Measurements from ENCODE around the gene PRPF40A. TPM values are rescaled to one million over a fixed set of nuclear protein-coding genes. Genes with fewer than 3 reads are reported as not detected.

The PRPF40A gene
- total RNA-seq, 1 donor from 2014 or later, result 132 TPM

GRCh38 chr2:152664725-152665124 is 52.5 kb downstream of the PRPF40A start:
- no peak overlapping the region for H3K27ac Mint-ChIP-seq
- DNase-seq (ENCODE audit: low spot score, unreplicated experiment), result no peak
- peaks cover 33% of the 10 kb centered on the region for H3K36me3 Mint-ChIP-seq (ENCODE audit: insufficient read depth)
- H3K4me3 Mint-ChIP-seq (ENCODE audit: low read depth), result no peak overlapping the region
- no peaks in the 10 kb centered on the region for H3K9me3 Mint-ChIP-seq (ENCODE audit: low read depth)
- H3K4me1 Mint-ChIP-seq (ENCODE audit: low read depth), result no peaks in the 10 kb centered on the region
- TF ChIP-seq, protein P1, sequence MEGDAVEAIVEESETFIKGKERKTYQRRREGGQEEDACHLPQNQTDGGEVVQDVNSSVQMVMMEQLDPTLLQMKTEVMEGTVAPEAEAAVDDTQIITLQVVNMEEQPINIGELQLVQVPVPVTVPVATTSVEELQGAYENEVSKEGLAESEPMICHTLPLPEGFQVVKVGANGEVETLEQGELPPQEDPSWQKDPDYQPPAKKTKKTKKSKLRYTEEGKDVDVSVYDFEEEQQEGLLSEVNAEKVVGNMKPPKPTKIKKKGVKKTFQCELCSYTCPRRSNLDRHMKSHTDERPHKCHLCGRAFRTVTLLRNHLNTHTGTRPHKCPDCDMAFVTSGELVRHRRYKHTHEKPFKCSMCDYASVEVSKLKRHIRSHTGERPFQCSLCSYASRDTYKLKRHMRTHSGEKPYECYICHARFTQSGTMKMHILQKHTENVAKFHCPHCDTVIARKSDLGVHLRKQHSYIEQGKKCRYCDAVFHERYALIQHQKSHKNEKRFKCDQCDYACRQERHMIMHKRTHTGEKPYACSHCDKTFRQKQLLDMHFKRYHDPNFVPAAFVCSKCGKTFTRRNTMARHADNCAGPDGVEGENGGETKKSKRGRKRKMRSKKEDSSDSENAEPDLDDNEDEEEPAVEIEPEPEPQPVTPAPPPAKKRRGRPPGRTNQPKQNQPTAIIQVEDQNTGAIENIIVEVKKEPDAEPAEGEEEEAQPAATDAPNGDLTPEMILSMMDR (IDR thresholded peaks at IDR 0.05; ENCODE audit: unreplicated experiment), result no peak
- H3K27me3 Mint-ChIP-seq, result no peaks in the 10 kb centered on the region

DNA sequence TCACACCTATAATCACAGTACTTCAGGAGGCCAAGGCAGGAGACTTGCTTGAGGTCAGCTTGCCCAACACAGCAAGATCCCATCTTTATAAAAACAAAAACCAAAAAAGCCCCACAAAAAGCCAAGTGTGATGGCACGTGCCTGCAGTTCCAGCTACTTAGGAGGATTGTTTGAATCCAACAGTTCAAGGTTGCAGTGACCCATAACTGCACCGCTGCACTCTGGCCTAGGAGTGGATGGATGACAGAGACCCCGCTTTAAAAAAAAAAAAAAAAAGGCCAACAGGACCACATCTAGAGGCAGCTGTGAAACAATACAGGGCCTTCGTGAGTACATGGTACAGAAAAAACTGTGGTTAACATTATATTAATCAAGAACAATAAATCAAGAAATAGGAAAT is 56.2 kb downstream of the PRPF40A start:
- Mint-ChIP-seq H3K4me1 (ENCODE audit: low read depth) (no peaks in the 10 kb centered on the region), H3K36me3 (ENCODE audit: insufficient read depth) (peaks cover 29% of the 10 kb centered on the region), H3K27ac (no peak overlapping the region), H3K27me3 (no peaks in the 10 kb centered on the region), H3K9me3 (ENCODE audit: low read depth) (no peaks in the 10 kb centered on the region), H3K4me3 (ENCODE audit: low read depth) (no peak overlapping the region)
- no peak for DNase-seq (ENCODE audit: low spot score, unreplicated experiment)
- TF ChIP-seq, protein P1 (IDR thresholded peaks at IDR 0.05; ENCODE audit: unreplicated experiment), result no peak

- peaks cover 20% of the 10 kb centered on the region for H3K36me3 Mint-ChIP-seq (ENCODE audit: insufficient read depth)
- no peaks in the 10 kb centered on the region for H3K9me3 Mint-ChIP-seq (ENCODE audit: low read depth)
- no peak overlapping the region for H3K27ac Mint-ChIP-seq
- TF ChIP-seq, protein P1 (IDR thresholded peaks at IDR 0.05; ENCODE audit: unreplicated experiment), result no peak
- H3K4me3 Mint-ChIP-seq (ENCODE audit: low read depth), result no peak overlapping the region
- DNase-seq (ENCODE audit: low spot score, unreplicated experiment), result no peak
- no peaks in the 10 kb centered on the region for H3K4me1 Mint-ChIP-seq (ENCODE audit: low read depth)
- H3K27me3 Mint-ChIP-seq, result no peaks in the 10 kb centered on the region
Measured at GRCh38 chr2:152658221-152658620, 59.0 kb downstream of the PRPF40A start.

DNA sequence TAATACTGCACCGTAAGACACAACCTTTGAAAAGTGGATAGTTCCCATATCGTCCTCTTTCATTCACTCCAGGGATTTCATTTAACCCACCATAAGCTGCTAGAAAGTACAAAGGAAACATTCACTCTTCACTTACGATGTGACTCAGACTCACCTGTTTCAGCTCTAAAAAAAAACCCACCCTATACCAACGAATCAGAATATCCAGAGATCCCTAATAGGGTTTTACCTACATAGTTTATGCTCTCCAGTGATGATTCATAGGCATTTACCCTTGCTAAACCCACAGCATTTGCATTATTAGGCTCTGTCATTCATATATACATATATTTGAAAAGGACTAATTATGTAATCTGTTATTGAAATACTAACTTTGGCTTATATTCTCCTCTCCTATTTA is 60.2 kb downstream of the PRPF40A start:
- Mint-ChIP-seq H3K4me3 (ENCODE audit: low read depth) (no peak overlapping the region), H3K27ac (no peak overlapping the region), H3K9me3 (ENCODE audit: low read depth) (no peaks in the 10 kb centered on the region), H3K36me3 (ENCODE audit: insufficient read depth) (peaks cover 16% of the 10 kb centered on the region), H3K4me1 (ENCODE audit: low read depth) (no peaks in the 10 kb centered on the region), H3K27me3 (no peaks in the 10 kb centered on the region)
- TF ChIP-seq, protein P1 (IDR thresholded peaks at IDR 0.05; ENCODE audit: unreplicated experiment), result no peak
- DNase-seq (ENCODE audit: low spot score, unreplicated experiment), result no peak

GRCh38 chr2:152655880-152656279 is 61.4 kb downstream of the PRPF40A start:
- Mint-ChIP-seq H3K4me1 (ENCODE audit: low read depth) (peaks cover under 1% of the 10 kb centered on the region), H3K9me3 (ENCODE audit: low read depth) (no peaks in the 10 kb centered on the region), H3K36me3 (ENCODE audit: insufficient read depth) (peaks cover 13% of the 10 kb centered on the region), H3K27ac (no peak overlapping the region), H3K27me3 (no peaks in the 10 kb centered on the region), H3K4me3 (ENCODE audit: low read depth) (no peak overlapping the region)
- TF ChIP-seq, protein P1 (IDR thresholded peaks at IDR 0.05; ENCODE audit: unreplicated experiment), result no peak
- DNase-seq (ENCODE audit: low spot score, unreplicated experiment), result no peak

Measured in progenitor cell of endocrine pancreas (in vitro differentiated cells).